ENCODE data around the gene REEP6.

The REEP6 gene

DNA sequence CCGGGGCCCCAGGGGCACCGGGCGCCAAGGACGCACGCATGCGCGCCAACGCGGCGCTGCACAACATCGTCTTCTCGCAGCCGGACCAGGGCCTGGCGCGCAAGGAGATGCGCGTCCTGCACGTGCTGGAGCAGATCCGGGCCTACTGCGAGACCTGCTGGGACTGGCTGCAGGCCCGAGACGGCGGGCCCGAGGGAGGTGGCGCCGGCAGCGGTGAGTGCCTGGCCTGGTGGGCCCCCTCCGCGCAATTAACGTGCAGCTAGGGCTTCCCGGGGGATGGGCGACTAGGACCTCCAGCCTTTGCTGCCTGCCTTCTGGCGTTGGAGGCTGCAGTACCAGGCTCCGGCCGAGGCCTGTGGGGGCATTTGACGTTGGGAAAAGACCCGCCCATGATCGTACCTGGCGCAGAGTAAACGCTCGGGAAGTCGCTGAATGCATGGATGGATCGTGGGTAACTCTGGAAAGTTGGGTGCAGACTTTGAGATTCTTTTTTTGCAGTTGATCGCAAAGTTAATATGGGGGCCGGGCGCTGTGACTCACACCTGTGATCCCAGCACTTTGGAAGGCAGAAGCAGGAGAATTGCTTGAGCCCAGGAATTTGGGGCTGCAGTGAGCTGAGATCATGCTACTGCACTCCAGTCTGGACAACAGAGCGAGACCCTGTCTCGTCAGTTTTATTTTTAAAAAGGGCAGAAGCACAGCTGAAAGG is 33.8 kb upstream of the REEP6 start:
- no peak for DNase-seq

DNA sequence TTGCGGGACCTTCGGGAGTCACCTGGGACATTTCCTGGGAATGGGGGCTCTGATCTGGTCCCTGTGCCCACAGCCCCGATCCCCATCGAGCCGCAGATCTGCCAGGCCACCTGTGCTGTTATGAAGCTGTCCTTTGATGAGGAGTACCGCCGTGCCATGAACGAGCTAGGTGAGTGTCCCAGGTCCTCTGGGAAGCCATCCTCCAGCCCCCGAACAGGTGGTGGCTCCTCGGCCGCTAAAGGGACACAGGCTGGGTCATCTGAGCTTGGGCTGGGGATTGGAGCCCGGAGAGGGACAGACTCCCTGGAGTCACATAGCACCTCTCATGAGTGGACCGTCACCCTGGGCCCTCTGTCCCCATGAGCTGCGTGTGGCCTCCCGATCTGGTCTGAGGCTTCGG is 33.1 kb upstream of the REEP6 start:
- no peak for DNase-seq

DNA sequence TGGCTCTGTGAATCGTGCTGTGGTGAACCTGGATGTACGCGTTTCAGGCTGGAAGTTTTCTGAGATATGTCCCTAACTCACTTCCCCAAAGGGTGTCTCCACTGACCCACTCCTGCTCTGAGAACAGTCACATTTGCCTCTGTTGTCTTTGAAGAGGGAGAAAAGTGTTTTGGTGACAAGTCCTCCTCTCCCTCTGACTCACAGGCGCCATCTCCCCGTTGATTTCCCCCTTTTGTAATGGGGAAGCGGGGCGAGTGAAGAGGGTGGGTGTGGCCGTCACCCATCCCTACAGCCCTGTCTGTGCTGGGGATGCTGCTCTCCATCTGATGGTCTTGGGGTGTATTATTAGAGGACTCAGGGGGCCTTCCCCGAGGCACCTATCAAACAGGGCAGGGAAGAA is 31.5 kb upstream of the REEP6 start:
- no peak for DNase-seq

DNA sequence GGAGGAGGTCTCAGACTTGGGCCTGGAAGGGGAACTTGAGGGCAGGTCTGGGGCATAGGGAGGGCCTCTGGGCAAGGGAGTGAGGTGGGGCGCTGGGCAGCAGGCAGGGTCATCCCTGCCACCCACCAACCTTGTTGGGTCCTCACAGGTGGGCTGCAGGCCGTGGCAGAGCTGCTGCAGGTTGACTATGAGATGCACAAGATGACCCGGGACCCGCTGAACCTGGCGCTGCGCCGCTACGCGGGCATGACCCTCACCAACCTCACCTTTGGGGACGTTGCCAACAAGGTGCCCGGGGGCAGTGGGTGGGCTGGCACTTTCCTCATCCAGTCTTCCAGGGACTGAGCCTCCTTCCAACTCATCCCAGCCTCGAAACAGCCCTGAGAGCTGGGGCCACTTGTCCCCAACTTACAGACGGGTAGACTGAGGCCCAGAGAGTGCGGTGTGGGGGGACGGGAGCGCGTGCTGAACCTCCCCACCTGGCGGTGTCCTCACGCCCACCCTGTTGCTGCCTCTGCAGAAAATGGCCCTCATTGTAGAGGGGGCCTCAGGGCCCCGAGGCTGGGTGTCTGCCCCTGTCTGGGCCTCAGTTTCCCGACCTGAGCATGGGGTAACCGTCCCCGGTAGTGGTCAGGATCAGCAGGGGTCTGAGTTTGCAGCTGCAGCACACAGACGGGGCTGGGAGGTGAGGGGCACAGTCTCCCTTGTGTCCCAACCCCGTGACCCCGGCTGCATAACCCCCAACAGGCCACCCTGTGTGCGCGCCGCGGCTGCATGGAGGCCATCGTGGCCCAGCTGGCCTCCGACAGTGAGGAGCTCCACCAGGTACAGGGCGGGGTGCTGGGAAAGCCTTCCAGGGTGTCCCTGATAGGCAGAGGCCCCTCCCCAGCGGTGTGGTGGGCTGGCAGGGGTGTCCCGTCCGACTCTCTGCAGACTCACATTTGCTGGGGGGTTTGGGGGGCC is 30.7 kb upstream of the REEP6 start:
- DNase-seq: peak in 1 of 2 experiments; percentile 14

DNA sequence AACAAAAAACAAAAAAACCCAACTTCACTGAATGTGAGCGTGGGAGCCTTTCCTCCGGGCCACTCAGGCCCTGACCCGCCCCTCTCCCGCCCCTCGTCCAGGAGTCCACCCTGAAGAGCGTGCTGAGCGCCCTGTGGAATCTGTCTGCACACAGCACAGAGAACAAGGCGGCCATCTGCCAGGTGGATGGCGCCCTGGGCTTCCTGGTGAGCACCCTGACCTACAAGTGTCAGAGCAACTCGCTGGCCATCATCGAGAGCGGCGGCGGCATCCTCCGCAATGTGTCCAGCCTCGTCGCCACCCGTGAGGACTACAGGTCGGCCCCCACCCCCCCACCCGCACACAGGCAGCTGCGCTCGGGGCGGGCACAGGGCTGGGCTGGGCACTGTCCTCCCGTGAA is 29.1 kb upstream of the REEP6 start:
- no peak for DNase-seq

DNA sequence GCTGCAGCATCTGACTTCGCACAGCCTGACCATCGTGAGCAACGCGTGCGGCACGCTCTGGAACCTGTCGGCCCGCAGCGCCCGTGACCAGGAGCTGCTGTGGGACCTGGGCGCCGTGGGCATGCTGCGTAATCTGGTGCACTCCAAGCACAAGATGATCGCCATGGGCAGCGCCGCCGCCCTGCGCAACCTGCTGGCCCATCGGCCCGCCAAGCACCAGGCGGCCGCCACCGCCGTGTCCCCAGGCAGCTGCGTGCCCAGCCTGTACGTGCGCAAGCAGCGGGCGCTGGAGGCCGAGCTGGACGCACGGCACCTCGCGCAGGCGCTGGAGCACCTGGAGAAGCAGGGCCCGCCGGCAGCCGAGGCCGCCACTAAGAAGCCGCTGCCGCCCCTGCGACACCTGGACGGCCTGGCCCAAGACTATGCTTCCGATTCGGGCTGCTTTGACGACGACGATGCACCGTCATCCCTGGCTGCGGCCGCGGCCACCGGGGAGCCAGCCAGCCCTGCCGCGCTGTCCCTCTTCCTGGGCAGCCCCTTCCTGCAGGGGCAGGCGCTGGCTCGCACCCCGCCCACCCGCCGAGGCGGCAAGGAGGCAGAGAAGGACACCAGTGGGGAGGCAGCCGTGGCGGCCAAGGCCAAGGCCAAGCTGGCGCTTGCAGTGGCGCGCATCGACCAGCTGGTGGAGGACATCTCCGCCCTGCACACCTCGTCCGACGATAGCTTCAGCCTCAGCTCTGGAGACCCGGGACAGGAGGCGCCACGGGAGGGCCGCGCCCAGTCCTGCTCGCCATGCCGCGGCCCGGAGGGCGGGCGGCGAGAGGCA is 25.6 kb upstream of the REEP6 start:
- peak; percentile 53 to 67 for DNase-seq

DNA sequence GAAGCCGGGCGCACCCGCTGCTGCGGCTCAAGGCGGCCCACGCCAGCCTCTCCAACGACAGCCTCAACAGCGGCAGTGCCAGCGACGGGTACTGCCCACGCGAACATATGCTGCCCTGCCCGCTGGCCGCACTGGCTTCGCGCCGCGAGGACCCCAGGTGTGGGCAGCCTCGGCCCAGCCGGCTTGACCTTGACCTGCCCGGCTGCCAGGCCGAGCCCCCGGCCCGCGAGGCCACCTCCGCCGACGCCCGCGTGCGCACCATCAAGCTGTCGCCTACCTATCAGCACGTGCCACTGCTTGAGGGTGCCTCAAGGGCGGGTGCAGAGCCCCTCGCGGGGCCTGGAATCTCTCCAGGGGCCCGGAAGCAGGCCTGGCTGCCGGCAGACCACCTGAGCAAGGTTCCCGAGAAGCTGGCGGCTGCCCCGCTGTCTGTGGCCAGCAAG is 24.9 kb upstream of the REEP6 start:
- no peak for DNase-seq

DNA sequence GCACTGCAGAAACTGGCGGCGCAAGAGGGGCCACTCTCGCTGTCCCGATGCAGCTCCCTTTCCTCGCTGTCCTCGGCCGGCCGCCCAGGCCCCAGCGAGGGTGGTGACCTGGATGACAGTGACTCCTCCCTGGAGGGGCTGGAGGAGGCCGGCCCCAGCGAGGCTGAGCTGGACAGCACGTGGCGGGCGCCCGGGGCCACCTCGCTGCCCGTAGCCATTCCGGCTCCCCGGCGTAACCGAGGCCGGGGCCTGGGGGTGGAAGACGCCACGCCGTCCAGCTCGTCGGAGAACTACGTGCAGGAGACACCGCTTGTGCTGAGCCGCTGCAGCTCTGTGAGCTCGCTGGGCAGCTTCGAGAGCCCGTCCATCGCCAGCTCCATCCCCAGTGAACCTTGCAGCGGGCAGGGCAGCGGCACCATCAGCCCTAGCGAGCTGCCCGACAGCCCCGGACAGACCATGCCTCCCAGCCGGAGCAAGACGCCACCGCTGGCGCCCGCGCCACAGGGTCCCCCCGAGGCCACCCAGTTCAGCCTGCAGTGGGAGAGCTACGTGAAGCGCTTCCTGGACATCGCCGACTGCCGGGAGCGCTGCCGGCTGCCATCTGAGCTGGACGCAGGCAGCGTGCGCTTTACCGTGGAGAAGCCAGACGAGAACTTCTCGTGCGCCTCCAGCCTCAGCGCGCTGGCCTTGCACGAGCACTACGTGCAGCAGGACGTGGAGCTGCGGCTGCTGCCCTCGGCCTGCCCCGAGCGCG is 24.3 kb upstream of the REEP6 start:
- DNase-seq: peak in 1 of 2 experiments; percentile 23

DNA sequence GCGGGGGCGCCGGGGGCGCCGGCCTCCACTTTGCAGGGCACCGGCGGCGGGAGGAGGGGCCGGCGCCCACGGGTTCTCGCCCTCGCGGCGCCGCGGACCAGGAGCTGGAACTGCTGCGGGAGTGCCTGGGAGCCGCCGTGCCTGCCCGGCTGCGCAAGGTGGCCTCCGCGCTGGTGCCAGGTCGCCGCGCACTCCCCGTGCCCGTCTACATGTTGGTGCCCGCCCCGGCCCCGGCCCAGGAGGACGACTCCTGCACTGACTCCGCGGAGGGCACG is 23.8 kb upstream of the REEP6 start:
- peak in 1 of 2 experiments; percentile 44 for DNase-seq

DNA sequence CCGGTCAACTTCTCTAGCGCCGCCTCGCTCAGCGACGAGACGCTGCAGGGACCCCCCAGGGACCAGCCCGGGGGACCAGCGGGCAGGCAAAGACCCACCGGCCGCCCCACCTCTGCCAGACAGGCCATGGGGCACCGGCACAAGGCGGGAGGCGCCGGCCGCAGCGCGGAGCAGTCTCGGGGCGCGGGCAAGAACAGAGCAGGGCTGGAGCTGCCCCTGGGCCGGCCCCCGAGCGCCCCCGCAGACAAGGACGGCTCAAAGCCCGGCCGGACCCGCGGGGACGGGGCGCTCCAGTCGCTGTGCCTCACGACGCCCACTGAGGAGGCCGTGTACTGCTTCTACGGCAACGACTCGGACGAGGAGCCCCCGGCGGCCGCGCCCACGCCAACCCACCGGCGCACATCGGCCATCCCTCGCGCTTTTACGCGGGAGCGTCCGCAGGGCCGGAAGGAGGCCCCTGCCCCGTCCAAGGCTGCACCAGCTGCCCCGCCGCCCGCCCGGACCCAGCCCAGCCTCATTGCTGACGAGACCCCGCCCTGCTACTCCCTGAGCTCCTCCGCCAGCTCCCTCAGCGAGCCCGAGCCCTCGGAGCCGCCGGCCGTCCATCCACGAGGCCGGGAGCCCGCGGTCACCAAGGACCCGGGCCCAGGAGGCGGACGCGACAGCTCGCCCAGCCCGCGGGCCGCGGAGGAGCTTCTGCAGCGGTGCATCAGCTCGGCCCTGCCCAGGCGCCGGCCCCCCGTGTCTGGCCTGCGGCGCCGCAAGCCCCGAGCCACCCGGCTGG is 23.3 kb upstream of the REEP6 start:
- peak in 1 of 2 experiments; percentile 35 for DNase-seq

DNA sequence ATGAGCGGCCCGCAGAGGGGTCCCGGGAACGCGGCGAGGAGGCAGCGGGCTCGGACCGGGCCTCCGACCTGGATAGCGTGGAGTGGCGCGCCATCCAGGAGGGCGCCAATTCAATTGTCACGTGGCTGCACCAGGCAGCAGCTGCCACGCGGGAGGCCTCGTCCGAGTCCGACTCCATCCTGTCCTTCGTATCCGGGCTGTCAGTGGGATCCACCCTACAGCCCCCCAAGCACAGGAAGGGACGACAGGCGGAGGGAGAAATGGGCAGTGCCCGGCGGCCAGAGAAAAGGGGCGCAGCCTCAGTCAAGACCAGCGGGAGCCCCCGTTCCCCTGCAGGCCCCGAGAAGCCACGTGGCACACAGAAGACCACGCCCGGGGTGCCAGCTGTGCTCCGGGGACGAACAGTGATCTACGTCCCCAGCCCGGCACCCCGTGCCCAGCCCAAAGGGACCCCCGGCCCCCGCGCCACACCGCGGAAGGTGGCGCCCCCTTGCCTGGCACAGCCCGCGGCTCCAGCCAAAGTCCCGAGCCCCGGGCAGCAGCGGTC is 22.6 kb upstream of the REEP6 start:
- peak in 1 of 2 experiments; percentile 47 for DNase-seq

DNA sequence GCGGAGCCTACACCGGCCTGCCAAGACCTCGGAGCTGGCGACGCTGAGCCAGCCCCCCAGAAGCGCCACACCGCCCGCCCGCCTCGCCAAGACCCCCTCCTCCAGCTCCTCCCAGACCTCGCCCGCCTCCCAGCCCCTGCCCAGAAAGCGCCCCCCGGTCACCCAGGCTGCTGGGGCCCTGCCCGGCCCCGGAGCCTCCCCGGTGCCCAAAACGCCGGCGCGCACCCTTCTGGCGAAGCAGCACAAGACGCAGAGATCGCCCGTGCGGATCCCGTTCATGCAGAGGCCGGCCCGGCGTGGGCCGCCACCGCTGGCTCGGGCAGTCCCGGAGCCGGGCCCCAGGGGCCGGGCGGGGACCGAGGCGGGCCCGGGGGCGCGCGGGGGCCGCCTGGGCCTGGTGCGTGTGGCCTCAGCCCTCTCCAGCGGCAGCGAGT is 22.1 kb upstream of the REEP6 start:
- DNase-seq: peak; percentile 67 to 74

DNA sequence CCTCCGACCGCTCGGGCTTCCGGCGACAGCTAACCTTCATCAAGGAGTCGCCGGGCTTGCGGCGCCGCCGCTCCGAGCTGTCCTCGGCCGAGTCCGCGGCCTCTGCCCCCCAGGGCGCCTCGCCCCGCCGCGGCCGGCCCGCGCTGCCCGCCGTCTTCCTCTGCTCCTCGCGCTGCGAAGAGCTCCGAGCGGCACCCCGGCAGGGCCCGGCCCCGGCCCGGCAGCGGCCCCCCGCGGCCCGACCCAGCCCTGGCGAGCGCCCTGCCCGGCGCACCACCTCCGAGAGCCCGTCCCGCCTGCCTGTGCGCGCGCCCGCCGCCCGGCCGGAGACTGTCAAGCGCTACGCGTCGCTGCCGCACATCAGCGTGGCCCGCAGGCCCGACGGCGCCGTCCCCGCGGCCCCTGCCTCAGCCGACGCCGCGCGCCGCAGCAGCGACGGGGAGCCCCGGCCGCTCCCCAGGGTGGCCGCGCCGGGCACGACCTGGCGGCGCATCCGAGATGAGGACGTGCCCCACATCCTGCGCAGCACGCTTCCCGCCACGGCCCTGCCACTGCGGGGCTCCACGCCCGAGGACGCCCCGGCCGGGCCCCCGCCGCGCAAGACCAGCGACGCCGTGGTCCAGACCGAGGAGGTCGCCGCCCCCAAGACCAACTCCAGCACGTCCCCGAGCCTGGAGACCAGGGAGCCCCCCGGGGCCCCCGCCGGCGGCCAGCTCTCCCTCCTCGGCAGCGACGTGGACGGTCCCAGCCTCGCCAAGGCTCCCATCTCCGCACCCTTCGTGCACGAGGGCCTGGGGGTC is 21.5 kb upstream of the REEP6 start:
- peak in 1 of 2 experiments; percentile 55 for DNase-seq

DNA sequence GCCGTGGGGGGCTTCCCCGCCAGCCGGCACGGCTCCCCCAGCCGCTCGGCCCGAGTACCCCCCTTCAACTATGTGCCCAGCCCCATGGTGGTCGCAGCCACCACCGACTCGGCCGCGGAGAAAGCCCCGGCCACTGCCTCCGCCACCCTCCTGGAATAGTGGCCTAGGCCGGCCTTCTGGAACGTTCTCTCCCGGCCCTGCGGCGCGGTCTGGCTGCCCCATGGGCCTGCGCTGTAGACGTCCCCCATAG is 21.0 kb upstream of the REEP6 start:
- DNase-seq: no peak

DNA sequence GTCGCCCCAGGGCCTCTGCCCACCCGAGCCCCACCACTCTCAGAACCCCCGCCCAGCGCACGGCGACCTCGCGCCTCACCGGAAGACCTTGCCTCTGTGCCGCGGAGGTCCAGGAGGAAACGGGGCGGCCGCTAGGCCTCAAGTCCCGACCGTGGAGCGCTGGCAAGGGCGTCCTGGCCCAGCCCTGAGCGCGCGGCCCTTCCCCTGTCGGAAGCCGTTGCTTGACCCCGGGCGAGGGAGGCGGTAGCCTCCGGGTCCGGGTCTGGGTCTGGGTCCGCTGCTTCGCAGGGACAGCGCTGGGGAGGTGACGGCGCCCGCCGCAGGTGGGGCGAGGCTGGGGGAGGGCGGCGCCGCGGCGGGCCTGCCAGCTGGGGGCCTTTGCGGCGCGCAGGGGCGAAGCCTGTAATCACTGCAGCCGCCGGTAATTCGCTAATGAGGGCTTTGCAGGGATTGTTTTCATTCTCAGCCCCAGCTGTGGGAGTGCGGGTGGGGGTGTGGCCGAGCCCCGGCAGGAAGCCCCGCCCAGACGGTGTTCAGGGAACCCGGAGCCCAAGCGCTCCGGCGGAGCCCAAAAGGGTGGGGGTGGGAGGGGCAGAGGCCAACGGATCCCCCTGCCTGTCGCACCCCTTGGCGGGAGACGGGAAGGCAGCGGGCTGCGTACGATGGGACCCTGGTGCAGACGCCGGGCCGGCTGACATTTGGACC is 20.5 kb upstream of the REEP6 start:
- DNase-seq: peak; percentile 77 to 83

DNA sequence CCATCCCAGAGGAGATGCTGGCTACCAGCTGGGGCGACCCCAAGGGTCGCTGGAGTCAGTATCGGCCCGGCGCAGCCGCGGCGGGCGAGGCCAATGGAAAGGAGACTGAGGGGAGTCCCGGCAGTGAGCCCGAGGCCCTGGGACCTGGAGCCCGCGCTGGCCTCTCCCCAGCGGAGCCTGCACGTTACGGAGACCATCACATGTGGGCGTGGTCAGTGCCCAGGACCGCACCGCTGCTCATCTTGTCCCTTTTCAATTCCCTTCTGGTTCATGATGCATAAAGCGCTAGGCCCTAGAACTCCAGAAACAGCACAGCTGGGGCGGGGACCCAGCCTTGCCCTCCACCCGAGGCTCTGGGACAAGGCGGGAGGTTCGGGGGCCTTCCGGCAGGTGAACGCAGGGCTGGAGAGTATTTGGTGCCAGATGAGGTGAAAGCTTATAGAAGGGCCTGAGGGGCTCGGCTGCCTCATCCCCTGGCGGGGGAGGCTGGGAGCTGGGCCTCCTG is 19.9 kb upstream of the REEP6 start:
- peak in 1 of 2 experiments; percentile 49 for DNase-seq

DNA sequence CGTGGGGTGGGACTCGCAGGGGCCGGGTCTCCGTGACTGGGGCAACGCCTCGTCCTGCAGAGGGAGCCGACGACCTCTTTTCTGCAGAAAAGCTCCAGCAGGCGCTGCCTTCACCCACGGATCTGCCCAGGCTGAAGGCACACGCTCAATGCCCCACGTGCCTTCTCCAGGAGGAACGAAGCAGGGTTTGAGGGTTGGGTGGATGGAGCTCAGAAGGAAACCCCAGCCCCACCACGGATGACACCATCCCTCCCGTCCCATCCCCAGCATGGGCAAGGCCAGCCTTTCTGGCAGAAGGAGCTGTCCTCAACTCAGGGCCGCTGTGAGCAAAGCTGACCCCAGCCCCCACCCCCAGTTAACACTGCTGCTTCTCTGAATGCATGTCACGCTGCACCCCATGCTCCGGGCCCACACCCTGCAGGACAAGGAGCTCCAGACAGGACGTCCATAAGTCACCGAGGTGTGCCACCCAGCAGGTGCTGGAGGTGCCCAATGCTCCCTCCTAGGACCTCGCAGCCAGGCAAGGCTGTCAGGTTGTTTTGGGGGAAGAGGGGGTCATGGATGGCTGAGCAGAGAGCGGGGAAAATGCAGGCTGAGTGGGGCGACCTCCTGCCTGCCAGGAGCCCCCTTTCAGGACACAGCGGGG is 19.3 kb upstream of the REEP6 start:
- no peak for DNase-seq

DNA sequence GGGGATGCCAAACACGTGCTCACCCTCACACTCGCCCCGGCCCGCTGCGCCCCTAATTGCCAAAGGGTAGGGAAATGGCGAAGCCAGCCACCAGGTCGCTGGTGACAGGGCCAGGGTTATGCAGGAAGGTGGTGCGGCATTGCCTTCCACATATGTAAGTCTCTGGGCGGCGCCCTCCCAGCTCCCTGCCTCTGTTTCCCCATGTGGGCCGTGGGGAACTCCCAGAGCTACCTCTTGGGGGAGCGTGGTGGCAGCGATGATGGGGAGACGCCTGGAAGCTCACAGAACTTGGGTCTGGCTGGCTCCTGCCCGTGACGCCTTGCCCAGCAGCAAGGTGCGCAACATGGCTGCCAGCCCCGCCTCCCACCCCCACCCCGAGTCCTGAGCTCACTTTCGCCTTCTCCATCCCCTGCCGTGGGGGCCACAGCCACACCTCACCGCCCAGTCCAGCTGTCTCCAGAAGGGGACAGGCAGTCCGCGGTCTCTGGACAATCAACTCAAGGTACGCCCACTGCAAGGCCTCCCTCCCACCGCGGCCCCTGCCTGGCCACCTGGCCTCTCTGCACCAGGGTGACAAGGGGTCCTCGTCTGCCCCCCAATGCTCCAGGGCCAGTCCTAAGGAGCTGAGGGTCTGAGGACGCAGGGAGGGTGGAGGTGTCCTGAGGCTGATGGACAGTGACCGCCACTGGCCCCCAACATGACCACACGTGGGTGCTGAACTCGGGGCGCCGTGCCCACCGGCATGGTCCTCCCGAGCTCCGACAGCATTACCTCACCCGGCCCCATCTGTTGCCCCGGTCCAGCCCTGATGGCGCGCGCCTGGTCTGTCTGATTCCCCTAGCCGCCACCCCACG is 18.5 kb upstream of the REEP6 start:
- DNase-seq: no peak
